ENCODE measurements around the gene ADCY2. TPM values are rescaled to one million over a fixed set of nuclear protein-coding genes. Genes with fewer than 3 reads are reported as not detected.

ADCY2 gene
- polyA plus RNA-seq, 1 of the 3 experiments (the other 2 are of a cell fraction), result not detected

GRCh38 chr5:7467179-7467578 lies 71.2 kb downstream of the ADCY2 start:
- no peak overlapping the region for H3K9ac ChIP-seq
- H3K4me3 ChIP-seq (ENCODE audit: low read depth in 2 of 2, low read length in 1 of 2), result no peak overlapping the region
- no peak for DNase-seq
- no peaks in the 10 kb centered on the region for H3F3A ChIP-seq (replicated peaks; ENCODE audit: insufficient read depth)
- no peaks in the 10 kb centered on the region for H4K20me1 ChIP-seq (ENCODE audit: insufficient read depth)
- no peaks in the 10 kb centered on the region for H3K79me2 ChIP-seq (ENCODE audit: insufficient read depth)
- no peaks in the 10 kb centered on the region for H3K4me1 ChIP-seq (ENCODE audit: control insufficient read depth in 1 of 2, insufficient read depth in 2 of 2, low read depth in 1 of 2, low read length in 1 of 2)
- TF ChIP-seq POLR2AphosphoS5 (IDR thresholded peaks at IDR 0.05; ENCODE audit: low read depth, low read length) (no peak), RXRA (IDR thresholded peaks at IDR 0.05; ENCODE audit: borderline replicate concordance, low read depth) (no peak), EZH2phosphoT487 (IDR thresholded peaks at IDR 0.05; ENCODE audit: borderline replicate concordance, low read depth) (no peak)
- 6% methylated on average over 7 of the region's 7 CpGs for whole genome bisulfite sequencing (ENCODE audit: low lambda C conversion rate)
- POLR2A ChIA-PET, result no interaction called here
- CTCF ChIA-PET, result no interaction called here
- H3K27ac ChIP-seq (ENCODE audit: low read depth in 2 of 2, low read length in 1 of 2), result no peak overlapping the region
- no peak overlapping the region for H2AFZ ChIP-seq (ENCODE audit: low read depth)
- H3K9me2 ChIP-seq, result no peaks in the 10 kb centered on the region
- H3K27me3 ChIP-seq (ENCODE audit: insufficient read depth), result no peaks in the 10 kb centered on the region
- no peak overlapping the region for H3K4me2 ChIP-seq
- H3K36me3 ChIP-seq (replicated peaks in 1 of 2; ENCODE audit: control insufficient read depth in 1 of 2, insufficient read depth in 2 of 2, low read length in 1 of 2), result no peaks in the 10 kb centered on the region
- 0 out of 2 replicates have a peak, but pooled peaks cover 4% of the 10 kb centered on the region for H3K9me3 ChIP-seq

GRCh38 chr5:7468742-7469141 lies 72.8 kb downstream of the ADCY2 start:
- ChIA-PET POLR2A (no interaction called here), CTCF (no interaction called here)
- no peaks in the 10 kb centered on the region for H3F3A ChIP-seq (replicated peaks; ENCODE audit: insufficient read depth)
- H3K4me3 ChIP-seq (ENCODE audit: low read depth in 2 of 2, low read length in 1 of 2), result no peak overlapping the region
- DNase-seq, result no peak
- H3K27ac ChIP-seq (ENCODE audit: low read depth in 2 of 2, low read length in 1 of 2), result no peak overlapping the region
- H3K4me2 ChIP-seq, result no peak overlapping the region
- H3K9me3 ChIP-seq, result 0 out of 2 replicates have a peak, but pooled peaks cover 4% of the 10 kb centered on the region
- H3K36me3 ChIP-seq (replicated peaks in 1 of 2; ENCODE audit: control insufficient read depth in 1 of 2, insufficient read depth in 2 of 2, low read length in 1 of 2), result no peaks in the 10 kb centered on the region
- H3K79me2 ChIP-seq (ENCODE audit: insufficient read depth), result no peaks in the 10 kb centered on the region
- 3% methylated on average over 2 of the region's 2 CpGs for WGBS (ENCODE audit: low lambda C conversion rate)
- H3K4me1 ChIP-seq (ENCODE audit: control insufficient read depth in 1 of 2, insufficient read depth in 2 of 2, low read depth in 1 of 2, low read length in 1 of 2), result no peaks in the 10 kb centered on the region
- H4K20me1 ChIP-seq (ENCODE audit: insufficient read depth), result no peaks in the 10 kb centered on the region
- no peaks in the 10 kb centered on the region for H3K27me3 ChIP-seq (ENCODE audit: insufficient read depth)
- no peaks in the 10 kb centered on the region for H3K9me2 ChIP-seq
- no peak overlapping the region for H2AFZ ChIP-seq (ENCODE audit: low read depth)
- H3K9ac ChIP-seq, result no peak overlapping the region
- TF ChIP-seq FOXJ3 (CRISPR knock-in tag; IDR thresholded peaks at IDR 0.05), result no peak
- no peak for TF ChIP-seq REST (IDR thresholded peaks at IDR 0.05; ENCODE audit: low read depth, low read length)
- TF ChIP-seq ELF1 (IDR thresholded peaks at IDR 0.05), result no peak
- no peak for TF ChIP-seq USF2 (IDR thresholded peaks at IDR 0.05; ENCODE audit: borderline replicate concordance, low read depth, low read length)
- no peak for TF ChIP-seq SIN3A (IDR thresholded peaks at IDR 0.05; ENCODE audit: borderline replicate concordance, low read depth, low read length)
- no peak for TF ChIP-seq RFX5 (IDR thresholded peaks at IDR 0.05; ENCODE audit: low read length)
- no peak for TF ChIP-seq CHD2 (IDR thresholded peaks at IDR 0.05; ENCODE audit: low read length, partially characterized antibody)
- TF ChIP-seq ZBTB33 (IDR thresholded peaks at IDR 0.05; ENCODE audit: borderline replicate concordance, low read depth), result no peak
- TF ChIP-seq RCOR1 (IDR thresholded peaks at IDR 0.05; ENCODE audit: low read length), result no peak
- TF ChIP-seq GABPA (IDR thresholded peaks at IDR 0.05; ENCODE audit: low read depth), result no peak
- no peak for TF ChIP-seq NRF1 (IDR thresholded peaks at IDR 0.05; ENCODE audit: low read depth, low read length)
- TF ChIP-seq PBX3 (IDR thresholded peaks at IDR 0.05), result no peak
- no peak for TF ChIP-seq JUND (IDR thresholded peaks at IDR 0.05)
- no peak for TF ChIP-seq FOXM1 (IDR thresholded peaks at IDR 0.05; ENCODE audit: low read depth)
- no peak for TF ChIP-seq TAF1 (IDR thresholded peaks at IDR 0.05; ENCODE audit: borderline replicate concordance, low read depth, low read length)
- TF ChIP-seq NFIC (IDR thresholded peaks at IDR 0.05; ENCODE audit: borderline replicate concordance), result no peak
- TF ChIP-seq CTCF (IDR thresholded peaks at IDR 0.05), result no peak

Data from SK-N-SH (cell line).